HG03520 (cell line): ENCODE data around the gene CDKN2D.
"Not testable (repeated sequence)": the region's sequence is repeated elsewhere in the genome, so short reads cannot be mapped to it uniquely, and the experiment has no call there.

Experiments used
- ATAC-seq: cut with Tn5 transposase; IDR thresholded peaks from one replicate; pipeline ENCODE4 v1.9.1; 2021; ENCODE audit warnings: mild to moderate bottlenecking, moderate library complexity; ENCODE audit not compliant: unreplicated experiment

The CDKN2D gene

DNA sequence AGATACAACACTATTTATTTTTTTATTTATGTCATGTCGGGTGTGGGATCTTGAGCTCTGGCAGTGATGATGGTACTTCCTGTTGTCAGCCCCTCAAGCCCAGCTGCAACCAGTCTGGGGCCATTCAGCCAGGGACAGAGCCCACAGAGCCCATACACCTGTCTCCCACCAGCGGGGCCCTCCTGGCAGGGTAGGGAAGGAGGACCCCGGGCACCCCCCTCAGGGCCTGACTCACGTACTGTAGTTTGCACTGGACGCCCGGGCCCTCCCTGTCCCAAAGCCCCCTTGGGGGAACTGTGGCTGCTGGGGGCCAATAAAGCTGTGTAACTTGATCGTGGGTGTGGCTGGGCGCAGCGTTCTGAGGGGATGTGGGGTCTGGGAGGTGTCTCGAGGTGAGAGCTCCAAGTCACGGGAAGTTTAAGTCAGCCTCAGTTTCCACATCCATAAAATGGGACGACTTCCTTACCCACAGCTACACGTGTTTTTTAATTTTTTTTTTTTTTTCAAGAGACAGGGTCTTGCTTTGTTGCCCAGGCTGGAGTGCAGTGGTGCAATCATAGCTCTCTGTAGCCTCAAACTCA lies 15.6 kb downstream of the CDKN2D start:
- no peak for ATAC-seq

DNA sequence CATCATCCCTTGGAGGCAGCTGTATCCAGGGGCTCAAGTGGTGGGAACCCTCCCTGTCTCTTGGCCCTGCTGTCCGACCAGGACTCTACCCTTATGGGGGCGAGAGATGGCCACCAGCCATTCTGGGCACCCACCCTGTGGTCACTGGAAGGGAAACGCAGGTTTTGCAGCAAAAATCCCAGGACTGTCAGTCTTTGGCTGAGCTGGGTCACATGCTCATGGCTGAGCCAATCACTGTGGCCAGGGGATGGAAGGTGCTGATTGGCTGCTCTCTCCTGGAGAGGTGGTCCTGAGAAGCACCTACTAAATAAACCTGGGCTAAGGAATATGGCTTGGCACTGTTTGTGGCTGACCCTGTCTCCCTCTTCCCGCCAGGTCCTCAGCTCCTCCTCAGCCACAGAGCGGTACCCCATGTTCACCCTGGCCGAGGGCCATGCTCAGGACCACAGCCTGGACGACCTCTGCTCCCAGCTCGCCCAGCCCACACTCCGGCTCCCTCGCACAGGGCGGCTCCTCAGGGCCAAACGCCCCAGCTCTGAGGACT lies 16.2 kb downstream of the CDKN2D start:
- no peak for ATAC-seq

DNA sequence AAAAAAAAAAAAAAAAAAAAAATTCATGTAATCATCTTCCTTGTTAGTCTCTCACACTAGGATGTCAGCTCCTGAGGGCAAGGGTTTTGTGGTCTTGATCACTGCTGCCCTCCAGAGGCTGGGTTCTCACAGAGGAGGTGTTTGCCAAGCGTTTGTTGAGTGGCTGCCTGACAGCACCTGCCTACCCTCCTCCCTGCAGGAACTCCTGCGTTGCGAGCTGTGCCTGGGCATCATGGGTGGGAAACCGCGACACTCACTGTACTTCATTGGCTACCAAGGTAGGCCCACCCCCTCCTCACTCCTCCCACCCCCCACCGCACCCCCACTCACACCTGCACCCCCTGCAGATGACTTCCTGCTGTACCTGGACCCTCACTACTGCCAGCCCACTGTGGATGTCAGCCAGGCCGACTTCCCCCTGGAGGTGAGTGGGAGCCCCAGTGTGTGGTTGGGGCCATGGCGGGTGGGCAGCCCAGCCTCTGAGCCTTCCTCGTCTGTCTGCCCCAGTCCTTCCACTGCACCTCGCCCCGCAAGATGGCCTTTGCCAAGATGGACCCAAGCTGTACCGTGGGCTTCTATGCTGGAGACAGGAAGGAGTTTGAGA lies 17.0 kb downstream of the CDKN2D start:
- no peak for ATAC-seq

DNA sequence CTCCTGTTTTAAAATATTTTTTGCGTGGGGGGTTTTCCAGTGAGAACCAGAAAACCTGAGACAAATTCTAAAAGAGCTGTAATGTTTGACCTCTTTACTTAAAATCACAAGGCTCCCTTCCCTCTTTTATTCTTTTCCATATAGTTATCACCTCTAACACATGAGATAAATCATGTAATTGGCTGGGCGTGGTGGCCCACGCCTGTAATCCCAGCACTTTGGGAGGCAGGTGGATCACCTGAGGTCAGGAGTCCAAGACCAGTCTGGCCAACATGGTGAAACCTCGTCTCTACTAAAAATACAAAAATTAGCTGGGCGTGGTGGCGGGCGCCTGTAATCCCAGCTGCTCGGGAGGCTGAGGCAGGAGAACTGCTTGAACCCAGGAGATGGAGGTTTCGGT lies 17.8 kb downstream of the CDKN2D start:
- ATAC-seq, result not testable (repeated sequence)

DNA sequence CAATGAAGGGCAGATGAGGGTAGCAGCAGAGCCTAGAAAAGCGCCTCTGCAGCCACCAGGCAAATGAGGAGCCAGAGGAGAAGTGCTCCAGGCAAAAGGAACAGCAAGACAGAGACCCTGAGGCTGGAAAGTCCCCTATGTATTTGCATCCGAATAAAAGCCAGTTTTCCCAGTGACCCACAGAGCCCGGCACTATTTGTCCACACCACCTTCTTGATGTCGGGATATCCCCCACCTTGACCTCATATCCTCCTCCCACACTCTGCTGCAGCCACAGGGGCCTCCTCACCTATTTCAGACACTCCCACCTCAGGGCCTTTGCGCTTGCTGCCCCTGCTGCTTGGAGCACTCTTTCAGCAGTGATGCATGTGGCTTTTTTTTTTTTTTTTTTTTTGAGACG lies 18.4 kb downstream of the CDKN2D start:
- ATAC-seq, result no peak

DNA sequence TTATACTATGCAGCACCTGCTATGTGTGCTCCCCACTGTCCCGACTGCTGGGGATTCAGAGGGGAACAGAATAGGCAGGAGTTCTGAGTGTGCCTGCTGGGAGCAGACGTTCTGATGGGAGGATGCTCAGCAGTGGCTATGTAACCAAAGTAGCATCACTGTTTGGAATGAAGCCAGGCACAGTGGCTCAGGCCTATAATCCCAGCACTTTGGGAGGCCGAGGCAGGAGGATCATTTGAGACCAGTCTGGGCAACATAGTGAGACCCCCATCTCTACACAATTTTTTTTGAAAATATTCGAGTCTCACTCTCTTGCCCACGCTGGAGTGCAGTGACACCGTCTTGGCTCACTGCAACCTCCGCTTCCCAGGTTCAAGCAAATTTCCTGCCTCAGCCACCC lies 19.0 kb downstream of the CDKN2D start:
- ATAC-seq, result no peak

DNA sequence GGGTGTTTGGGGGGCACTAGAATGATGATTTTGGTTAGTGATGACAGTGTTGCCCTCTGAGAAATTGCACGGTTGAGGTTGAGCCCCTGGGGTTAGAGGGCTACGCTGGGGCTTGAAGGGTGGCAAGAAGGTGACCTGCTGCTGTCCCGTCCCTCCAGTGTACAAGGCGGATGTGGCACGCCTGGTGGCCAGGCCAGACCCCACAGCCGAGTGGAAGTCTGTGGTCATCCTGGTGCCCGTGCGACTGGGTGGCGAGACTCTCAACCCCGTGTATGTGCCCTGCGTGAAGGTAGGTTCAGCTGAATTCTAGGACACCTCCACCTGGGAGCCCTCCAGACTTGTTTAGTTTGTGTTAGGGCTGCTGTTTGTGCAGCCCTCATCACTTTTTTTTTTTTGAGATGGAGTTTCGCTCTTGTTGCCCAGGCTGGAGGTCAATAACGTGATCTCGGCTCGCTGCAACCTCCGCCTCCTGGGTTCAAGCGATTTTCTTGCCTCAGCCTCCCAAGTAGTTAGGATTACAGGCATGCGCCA lies 20.0 kb downstream of the CDKN2D start:
- ATAC-seq, result no peak

- no peak for ATAC-seq
These were observed 22.0 kb downstream of the CDKN2D start for GRCh38 chr19:10546817-10547216.

DNA sequence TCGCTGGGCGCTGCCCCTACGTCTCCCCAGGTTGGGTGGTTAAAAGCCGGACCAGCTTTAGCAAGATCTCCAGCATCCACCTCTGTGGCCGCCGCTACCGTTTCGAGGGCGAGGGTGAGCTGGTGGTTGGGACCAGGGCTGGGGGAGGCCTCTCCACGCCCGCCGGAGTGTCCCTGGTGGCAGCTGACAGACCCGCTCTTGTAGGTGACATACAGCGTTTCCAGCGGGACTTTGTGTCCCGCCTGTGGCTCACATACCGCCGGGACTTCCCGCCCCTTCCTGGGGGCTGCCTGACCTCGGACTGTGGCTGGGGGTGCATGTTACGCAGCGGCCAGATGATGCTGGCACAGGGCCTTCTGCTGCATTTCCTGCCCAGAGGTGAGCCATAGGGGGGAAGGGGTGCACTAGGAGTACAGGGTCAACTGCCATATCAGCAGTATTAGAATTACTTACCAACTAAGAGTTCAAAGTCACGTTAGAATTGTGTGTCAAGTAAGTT lies 24.0 kb downstream of the CDKN2D start:
- ATAC-seq, result no peak

DNA sequence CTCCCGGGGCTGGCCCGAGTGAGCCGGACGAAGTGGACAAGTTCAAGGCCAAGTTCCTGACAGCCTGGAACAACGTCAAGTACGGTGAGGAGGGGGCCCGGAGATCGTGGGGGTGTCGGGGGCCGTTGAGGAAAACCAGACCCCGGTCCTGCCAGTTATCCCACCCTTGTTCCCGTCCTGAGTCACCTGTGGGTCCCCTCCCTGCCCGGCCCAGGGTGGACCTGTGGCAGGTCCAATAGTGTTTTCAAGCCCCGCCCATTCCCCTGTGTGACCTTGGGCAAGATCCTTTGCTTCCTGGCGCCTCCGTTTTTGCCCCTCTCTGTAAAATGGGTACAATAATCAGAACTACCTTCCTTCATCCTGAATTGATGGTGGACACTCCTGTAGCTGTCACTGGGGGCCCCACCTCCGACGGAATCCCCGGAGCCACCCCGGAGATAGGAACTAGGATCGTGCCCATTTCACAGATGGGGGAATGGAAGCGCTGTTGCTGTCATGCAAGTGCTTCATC lies 24.5 kb downstream of the CDKN2D start:
- ATAC-seq, result no peak

DNA sequence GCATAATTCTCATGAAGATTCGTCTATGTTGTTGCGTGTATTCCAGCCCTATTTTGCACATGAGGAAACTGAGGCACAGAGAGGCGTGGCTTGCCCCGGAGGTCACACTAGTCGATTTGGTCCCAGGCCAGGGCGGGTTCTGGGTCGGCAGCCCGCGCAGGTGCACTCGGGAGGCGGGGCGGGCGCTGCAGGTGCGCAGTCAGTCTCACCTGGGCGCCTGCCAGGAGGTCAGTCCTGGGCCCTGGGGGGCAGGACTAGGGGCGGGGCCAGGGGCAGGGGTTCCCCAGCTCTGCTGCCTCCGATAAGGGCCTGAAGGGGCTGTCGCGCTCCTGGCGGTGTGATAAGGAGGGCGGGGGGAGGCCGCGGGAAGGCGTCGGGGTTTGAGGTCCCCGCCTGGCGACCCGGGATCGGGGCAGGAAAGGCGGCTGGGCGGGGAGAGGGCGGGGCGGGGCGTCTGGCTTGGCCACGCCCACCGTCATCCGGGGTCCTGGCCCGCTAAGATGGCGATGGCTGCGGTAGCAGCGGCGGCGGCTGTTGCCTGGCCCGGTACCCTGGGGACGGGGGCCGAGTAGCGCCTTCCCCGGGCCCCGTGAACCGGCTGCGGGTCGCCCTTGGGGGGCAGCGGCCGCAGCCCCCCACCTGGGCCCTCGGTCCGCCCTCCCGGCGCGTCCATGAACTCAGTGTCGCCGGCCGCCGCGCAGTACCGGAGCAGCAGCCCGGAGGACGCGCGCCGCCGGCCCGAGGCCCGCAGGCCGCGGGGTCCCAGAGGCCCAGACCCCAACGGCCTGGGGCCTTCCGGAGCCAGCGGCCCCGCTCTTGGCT lies 25.1 kb downstream of the CDKN2D start, which contains the start of gene ATG4D:
ATG4D (plus strand) TSS at position 485 of the 822 bp plus-strand sequence; CDS start at position 672, 187 bp downstream.
- peak; percentile 57 for ATAC-seq

DNA sequence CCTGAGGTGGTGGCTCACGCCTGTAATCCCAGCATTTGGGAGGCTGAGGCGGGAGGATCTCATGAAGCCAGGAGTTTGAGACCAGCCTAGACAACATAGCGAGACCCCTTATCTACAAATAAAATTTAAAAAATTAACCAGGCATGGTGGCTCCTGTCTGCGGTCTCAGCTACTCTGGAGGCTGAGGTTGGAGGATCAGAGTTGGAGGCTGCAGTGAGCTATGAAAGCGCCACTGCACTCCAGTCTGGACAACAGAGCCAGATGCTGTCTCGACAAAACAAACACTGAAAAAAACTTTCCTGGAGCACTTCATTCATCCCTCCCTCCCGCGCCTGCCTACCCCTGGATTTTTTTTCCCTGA lies 25.7 kb downstream of the CDKN2D start:
- ATAC-seq, result no peak

DNA sequence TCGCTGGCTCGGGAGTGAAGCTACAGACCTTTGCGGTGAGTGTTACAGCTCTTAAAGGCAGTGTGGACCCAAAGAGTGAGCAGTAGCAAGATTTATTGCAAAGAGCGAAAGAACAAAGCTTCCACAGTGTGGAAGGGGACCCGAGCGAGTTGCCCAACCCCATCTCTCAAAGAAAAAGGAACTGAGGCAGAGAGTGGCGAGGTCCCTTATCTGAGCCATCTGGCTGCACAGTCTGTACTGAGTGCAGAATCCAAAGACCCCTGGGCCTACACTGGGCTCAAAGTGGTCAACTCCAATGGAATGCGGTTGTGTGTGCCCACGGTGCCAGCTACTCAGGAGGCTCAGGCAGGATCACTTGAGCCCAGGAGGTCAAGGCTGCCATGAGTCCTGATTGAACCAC lies 29.8 kb downstream of the CDKN2D start:
- not testable (repeated sequence) for ATAC-seq

GRCh38 chr19:10538204-10538983 lies 30.4 kb downstream of the CDKN2D start:
- no peak for ATAC-seq

DNA sequence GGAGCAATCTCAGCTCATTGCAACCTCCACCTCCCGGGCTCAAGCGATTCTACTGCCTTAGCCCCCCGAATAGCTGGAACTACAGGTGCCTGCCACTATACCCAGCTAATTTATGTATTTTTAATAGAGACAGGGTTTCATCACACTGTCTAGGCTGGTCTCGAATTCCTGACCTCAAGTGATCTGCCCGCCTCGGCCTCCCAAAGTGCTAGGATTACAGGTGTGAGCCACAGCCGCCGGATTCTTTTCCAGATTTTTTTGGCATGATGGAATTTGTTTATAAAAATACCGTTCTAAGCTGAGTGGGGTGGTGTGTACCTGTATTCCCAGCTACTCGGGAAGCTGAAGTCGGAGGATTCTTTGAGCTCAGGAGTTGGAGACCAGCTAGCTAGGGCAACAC lies 31.1 kb downstream of the CDKN2D start:
- no peak for ATAC-seq

DNA sequence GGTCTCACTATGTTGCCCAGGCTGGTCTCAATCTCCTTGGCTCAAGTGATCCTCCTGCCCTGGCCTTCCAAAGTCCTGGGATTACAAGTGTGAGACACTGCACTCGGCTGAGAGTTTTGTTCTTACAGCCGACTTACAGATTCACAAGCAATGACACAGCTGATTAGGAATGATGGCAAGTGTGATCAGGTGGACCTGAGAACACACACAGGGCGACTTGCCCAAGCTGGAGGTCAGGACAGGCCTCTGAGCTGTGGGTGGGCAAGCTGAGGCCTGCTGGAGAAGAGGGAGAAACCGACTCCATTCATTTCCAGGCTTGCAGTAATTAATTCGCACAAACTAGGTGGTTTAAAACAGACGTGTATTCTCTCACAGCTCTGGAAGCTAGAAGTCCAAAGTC lies 33.2 kb downstream of the CDKN2D start:
- ATAC-seq, result no peak

GRCh38 chr19:10533646-10534386 lies 35.0 kb downstream of the CDKN2D start:
- no peak for ATAC-seq

- ATAC-seq, result no peak
These were observed 36.3 kb downstream of the CDKN2D start for GRCh38 chr19:10532457-10532856.

DNA sequence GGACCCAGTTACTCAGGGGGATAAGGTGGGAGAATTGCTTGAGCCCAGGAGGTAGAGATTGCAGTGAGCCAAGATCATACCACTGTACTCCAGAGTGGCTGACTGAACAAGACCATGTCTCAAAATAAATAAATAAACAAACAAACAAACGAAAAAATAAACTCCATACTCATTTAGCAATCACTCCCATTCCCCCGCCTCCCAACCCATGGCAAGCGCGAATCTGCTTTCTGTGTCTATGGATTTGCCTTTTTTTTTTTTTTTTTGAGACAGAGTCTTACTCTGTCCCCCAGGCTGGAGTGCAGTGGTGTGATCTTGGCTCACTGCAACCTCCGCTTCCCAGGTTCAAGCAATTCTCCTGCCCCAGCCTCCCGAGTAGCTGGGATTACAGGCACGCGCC lies 41.9 kb downstream of the CDKN2D start:
- not testable (repeated sequence) for ATAC-seq

GRCh38 chr19:10525636-10526035 lies 43.1 kb downstream of the CDKN2D start:
- no peak for ATAC-seq
